HEK293 (cell line): ENCODE data around the gene FAT2.

ENCODE experiments used
- CTCF ChIA-PET: fragments of 350-600 bp; formaldehyde crosslinking; extraction: SDS; loops from one replicate; lab custom pipeline; 2021; ENCODE audit warnings: antibody characterized with exemption; lab: Yijun Ruan, JAX
- POLR2A ChIA-PET: fragments of 300-600 bp; formaldehyde crosslinking; extraction: SDS; loops from one replicate; lab custom pipeline; 2020; ENCODE audit warnings: antibody characterized with exemption, inconsistent platforms; lab: Yijun Ruan, JAX
- H3K27ac ChIP-seq: fragments of 200-500 bp; sonication (Bioruptor generic); 2 replicates; pipeline ENCODE4 v1.5.1; 2014; ENCODE audit warnings: low read depth, low read length, control low read depth, inconsistent platforms; ENCODE audit errors: extremely low read depth
- H3K36me3 ChIP-seq, 2 experiments: fragments of 200-500 bp in 1 of 2; sonication (Bioruptor generic) in 1 of 2; 1 replicate in 1 of 2; 2 replicates in 1 of 2; pipeline ENCODE4 v1.5.1; 2014 to 2017; ENCODE audit warnings: inconsistent platforms in 2 of 2, low read length in 2 of 2; ENCODE audit not compliant: control insufficient read depth in 2 of 2, insufficient read depth in 1 of 2
- H3K4me1 ChIP-seq: fragments of 200-500 bp; sonication (Bioruptor generic); 2 replicates; pipeline ENCODE4 v1.5.1; 2014; ENCODE audit warnings: mild to moderate bottlenecking, low read length, inconsistent platforms; ENCODE audit not compliant: control insufficient read depth, insufficient read depth
- H3K4me3 ChIP-seq: 2 replicates; pipeline ENCODE4 v1.5.1; 2011; ENCODE audit warnings: low read depth, mild to moderate bottlenecking, control low read depth, low read length, moderate library complexity
- H3K9me3 ChIP-seq: fragments of 200-500 bp; sonication (Bioruptor generic); 2 replicates; pipeline ENCODE4 v1.5.1; 2014; ENCODE audit warnings: low read depth, low read length, inconsistent platforms; ENCODE audit not compliant: control insufficient read depth, insufficient read depth
- KLF8 ChIP-seq: fragments of 450-650 bp; formaldehyde crosslinking; IDR thresholded peaks from 2 replicates; pipeline ENCODE4 v1.5.1; 2016; ENCODE audit warnings: missing biosample characterization, missing genetic modification characterization
- MEIS1 ChIP-seq: sonication (generic); formaldehyde crosslinking; IDR thresholded peaks from 2 replicates; pipeline ENCODE4 v1.8.1; 2022; ENCODE audit warnings: missing genetic modification reagents, mild to moderate bottlenecking, borderline replicate concordance
- REPIN1 ChIP-seq: fragments of 450-650 bp; formaldehyde crosslinking; IDR thresholded peaks from 2 replicates; pipeline ENCODE4 v1.5.1; 2017; ENCODE audit warnings: missing biosample characterization, missing genetic modification characterization, low read depth
- SCRT1 ChIP-seq: fragments of 450-650 bp; formaldehyde crosslinking; IDR thresholded peaks from 2 replicates; pipeline ENCODE4 v1.5.1; 2016; ENCODE audit warnings: missing biosample characterization, missing genetic modification characterization, borderline replicate concordance
- SCRT2 ChIP-seq: fragments of 450-650 bp; formaldehyde crosslinking; IDR thresholded peaks from 2 replicates; pipeline ENCODE4 v1.5.1; 2016; ENCODE audit warnings: missing biosample characterization, missing genetic modification characterization
- SETDB1 ChIP-seq: IDR thresholded peaks from one replicate; pipeline ENCODE4 v1.6.1; 2017; ENCODE audit warnings: mild to moderate bottlenecking, low read length, moderate library complexity, mixed read lengths; ENCODE audit not compliant: insufficient read length
- ZBTB17 ChIP-seq: fragments of 450-650 bp; formaldehyde crosslinking; IDR thresholded peaks from 2 replicates; pipeline ENCODE4 v1.5.1; 2016; ENCODE audit warnings: missing biosample characterization, missing genetic modification characterization
- ZNF2 ChIP-seq: fragments of 450-650 bp; formaldehyde crosslinking; IDR thresholded peaks from 2 replicates; pipeline ENCODE4 v1.5.1; 2016; ENCODE audit warnings: missing biosample characterization, missing genetic modification characterization
- ZNF239 ChIP-seq: fragments of 450-650 bp; formaldehyde crosslinking; IDR thresholded peaks from 2 replicates; pipeline ENCODE4 v1.5.1; 2016; ENCODE audit warnings: missing biosample characterization, missing genetic modification characterization
- ZNF585B ChIP-seq: fragments of 450-650 bp; formaldehyde crosslinking; IDR thresholded peaks from 2 replicates; pipeline ENCODE4 v1.5.1; 2016; ENCODE audit warnings: missing biosample characterization, missing genetic modification characterization
- ZNF600 ChIP-seq: fragments of 450-650 bp; formaldehyde crosslinking; IDR thresholded peaks from 2 replicates; pipeline ENCODE4 v1.5.1; 2016; ENCODE audit warnings: missing biosample characterization, missing genetic modification characterization
- ZNF624 ChIP-seq: fragments of 450-650 bp; formaldehyde crosslinking; IDR thresholded peaks from 2 replicates; pipeline ENCODE4 v1.5.1; 2017; ENCODE audit warnings: missing biosample characterization, missing genetic modification characterization
- ZNF660 ChIP-seq: fragments of 450-650 bp; IDR thresholded peaks from 2 replicates; pipeline ENCODE4 v1.5.1; 2018; ENCODE audit warnings: missing biosample characterization, mild to moderate bottlenecking, missing genetic modification characterization
- ZNF664 ChIP-seq: fragments of 450-650 bp; formaldehyde crosslinking; IDR thresholded peaks from 2 replicates; pipeline ENCODE4 v1.5.1; 2016; ENCODE audit warnings: missing biosample characterization, missing genetic modification characterization
- ZNF707 ChIP-seq: fragments of 450-650 bp; formaldehyde crosslinking; IDR thresholded peaks from 2 replicates; pipeline ENCODE4 v1.5.1; 2016; ENCODE audit warnings: missing biosample characterization, missing genetic modification characterization
- ZSCAN16 ChIP-seq: fragments of 450-650 bp; formaldehyde crosslinking; IDR thresholded peaks from 2 replicates; pipeline ENCODE4 v1.5.1; 2016; ENCODE audit warnings: missing biosample characterization, missing genetic modification characterization
- TF ChIP-seq, protein P1 (sequence below): fragments of 450-650 bp; formaldehyde crosslinking; IDR thresholded peaks from 2 replicates; pipeline ENCODE4 v1.5.1; 2016; ENCODE audit warnings: missing biosample characterization, missing genetic modification characterization
- TF ChIP-seq, protein P2 (sequence below): fragments of 450-650 bp; formaldehyde crosslinking; IDR thresholded peaks from 2 replicates; pipeline ENCODE4 v1.5.1; 2016; ENCODE audit warnings: missing biosample characterization, missing genetic modification characterization, borderline replicate concordance
- TF ChIP-seq, protein P3 (sequence below): fragments of 450-650 bp; formaldehyde crosslinking; IDR thresholded peaks from 2 replicates; pipeline ENCODE4 v1.5.1; 2016; ENCODE audit warnings: missing biosample characterization, missing genetic modification characterization
- TF ChIP-seq, protein P4 (sequence below): IDR thresholded peaks from 2 replicates; pipeline ENCODE4 v1.6.1; 2011; ENCODE audit warnings: mild to moderate bottlenecking, low read depth, low read length, borderline replicate concordance
- TF ChIP-seq, protein P5 (sequence below): fragments of 450-650 bp; formaldehyde crosslinking; IDR thresholded peaks from 2 replicates; pipeline ENCODE4 v1.5.1; 2017; ENCODE audit warnings: missing biosample characterization, mild to moderate bottlenecking, missing genetic modification characterization, moderate library complexity

FAT2 gene

DNA sequence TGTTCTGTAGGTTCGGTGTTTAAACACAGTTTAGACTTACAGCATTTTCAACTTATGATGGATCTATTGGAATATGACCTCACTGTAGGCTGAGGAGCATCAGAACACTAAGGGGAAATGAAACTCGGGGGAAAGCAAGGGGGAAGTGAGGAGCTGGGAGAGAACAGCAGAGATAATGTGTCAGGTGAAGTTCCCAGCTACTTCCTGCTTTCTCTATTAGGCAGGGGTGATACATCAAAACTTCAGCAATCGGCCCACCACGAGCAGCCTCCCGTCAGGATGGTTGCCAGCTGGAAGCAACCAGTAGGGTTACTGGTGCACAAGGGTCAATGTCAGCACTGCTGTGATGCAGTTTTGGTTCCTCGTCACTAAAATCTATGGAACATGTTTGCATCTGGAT is 34.3 kb downstream of the FAT2 start (continued):
- TF ChIP-seq ZNF585B (tag by site-specific recombination), result no peak
- TF ChIP-seq, protein P1, sequence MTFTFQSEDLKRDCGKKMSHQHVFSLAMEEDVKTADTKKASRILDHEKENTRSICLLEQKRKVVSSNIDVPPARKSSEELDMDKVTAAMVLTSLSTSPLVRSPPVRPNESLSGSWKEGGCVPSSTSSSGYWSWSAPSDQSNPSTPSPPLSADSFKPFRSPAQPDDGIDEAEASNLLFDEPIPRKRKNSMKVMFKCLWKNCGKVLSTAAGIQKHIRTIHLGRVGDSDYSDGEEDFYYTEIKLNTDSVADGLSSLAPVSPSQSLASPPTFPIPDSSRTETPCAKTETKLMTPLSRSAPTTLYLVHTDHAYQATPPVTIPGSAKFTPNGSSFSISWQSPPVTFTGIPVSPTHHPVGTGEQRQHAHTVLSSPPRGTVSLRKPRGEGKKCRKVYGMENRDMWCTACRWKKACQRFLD (tag by site-specific recombination), result no peak
- TF ChIP-seq ZNF660, result no peak
- TF ChIP-seq ZSCAN16, result no peak
- TF ChIP-seq, protein P2, sequence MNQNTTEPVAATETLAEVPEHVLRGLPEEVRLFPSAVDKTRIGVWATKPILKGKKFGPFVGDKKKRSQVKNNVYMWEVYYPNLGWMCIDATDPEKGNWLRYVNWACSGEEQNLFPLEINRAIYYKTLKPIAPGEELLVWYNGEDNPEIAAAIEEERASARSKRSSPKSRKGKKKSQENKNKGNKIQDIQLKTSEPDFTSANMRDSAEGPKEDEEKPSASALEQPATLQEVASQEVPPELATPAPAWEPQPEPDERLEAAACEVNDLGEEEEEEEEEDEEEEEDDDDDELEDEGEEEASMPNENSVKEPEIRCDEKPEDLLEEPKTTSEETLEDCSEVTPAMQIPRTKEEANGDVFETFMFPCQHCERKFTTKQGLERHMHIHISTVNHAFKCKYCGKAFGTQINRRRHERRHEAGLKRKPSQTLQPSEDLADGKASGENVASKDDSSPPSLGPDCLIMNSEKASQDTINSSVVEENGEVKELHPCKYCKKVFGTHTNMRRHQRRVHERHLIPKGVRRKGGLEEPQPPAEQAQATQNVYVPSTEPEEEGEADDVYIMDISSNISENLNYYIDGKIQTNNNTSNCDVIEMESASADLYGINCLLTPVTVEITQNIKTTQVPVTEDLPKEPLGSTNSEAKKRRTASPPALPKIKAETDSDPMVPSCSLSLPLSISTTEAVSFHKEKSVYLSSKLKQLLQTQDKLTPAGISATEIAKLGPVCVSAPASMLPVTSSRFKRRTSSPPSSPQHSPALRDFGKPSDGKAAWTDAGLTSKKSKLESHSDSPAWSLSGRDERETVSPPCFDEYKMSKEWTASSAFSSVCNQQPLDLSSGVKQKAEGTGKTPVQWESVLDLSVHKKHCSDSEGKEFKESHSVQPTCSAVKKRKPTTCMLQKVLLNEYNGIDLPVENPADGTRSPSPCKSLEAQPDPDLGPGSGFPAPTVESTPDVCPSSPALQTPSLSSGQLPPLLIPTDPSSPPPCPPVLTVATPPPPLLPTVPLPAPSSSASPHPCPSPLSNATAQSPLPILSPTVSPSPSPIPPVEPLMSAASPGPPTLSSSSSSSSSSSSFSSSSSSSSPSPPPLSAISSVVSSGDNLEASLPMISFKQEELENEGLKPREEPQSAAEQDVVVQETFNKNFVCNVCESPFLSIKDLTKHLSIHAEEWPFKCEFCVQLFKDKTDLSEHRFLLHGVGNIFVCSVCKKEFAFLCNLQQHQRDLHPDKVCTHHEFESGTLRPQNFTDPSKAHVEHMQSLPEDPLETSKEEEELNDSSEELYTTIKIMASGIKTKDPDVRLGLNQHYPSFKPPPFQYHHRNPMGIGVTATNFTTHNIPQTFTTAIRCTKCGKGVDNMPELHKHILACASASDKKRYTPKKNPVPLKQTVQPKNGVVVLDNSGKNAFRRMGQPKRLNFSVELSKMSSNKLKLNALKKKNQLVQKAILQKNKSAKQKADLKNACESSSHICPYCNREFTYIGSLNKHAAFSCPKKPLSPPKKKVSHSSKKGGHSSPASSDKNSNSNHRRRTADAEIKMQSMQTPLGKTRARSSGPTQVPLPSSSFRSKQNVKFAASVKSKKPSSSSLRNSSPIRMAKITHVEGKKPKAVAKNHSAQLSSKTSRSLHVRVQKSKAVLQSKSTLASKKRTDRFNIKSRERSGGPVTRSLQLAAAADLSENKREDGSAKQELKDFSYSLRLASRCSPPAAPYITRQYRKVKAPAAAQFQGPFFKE (tag by site-specific recombination), result no peak

DNA sequence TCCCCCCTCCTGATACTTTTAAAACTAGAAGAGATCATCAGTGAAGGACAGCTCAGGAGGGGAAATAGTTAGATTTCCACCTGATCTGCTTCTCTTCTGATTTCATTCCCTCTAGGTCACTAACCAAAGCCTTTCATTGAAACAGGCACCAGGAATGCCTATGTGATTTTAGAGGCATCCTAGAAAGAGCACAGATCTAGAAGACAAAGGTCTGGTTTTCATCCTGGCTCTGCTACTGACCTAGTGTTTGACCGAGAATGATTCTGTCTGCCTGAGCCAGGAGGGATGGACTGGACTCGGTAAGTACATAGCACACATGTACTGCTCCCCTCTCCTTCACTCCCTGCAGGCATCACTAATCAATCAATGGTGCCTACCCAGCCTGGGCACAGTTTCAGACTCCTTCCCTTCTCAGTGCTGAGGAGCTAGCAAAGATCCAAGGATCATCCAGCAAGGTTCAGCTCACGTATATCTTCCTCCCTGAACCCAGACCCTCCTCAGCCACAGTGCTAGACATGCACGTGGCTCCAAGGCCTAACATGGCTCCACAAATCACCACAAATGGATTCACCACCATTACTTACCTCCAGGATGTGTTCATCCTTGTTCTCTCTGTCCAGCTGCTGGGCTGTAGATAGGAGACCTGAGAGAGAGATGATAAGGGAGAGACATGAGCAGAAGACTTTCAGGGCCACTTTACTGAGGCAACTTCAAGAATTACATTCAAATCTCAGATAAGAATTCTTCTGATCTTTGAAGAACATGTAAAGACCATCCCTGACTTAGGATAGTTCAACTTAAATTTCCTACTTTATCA is 35.2 kb downstream of the FAT2 start:
- POLR2A ChIA-PET, result no interaction called here

DNA sequence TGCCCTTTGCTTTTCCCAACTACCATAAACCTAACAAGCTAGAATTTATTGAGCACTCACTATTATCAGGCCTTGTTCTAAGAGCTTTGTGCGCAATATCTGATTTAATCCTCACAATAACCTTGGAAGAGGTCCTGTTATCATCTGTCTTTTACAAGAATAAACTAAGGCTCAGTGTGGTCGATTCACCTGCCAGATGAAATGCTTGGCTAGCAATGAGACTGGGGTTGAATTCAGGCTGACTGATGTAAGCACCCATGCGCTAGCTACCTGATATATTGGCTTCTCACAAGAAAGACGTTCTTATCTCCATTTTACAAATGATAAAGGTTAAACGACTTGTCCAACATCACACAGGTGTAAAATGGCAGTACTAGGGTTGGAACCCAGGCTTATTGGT is 37.4 kb downstream of the FAT2 start:
- H3K27ac ChIP-seq, result no peak overlapping the region
- ChIA-PET CTCF (no interaction called here), POLR2A (no interaction called here)
- no peaks in the 10 kb centered on the region for H3K36me3 ChIP-seq
- no peak overlapping the region for H3K4me3 ChIP-seq
- no peaks in the 10 kb centered on the region for H3K9me3 ChIP-seq
- H3K4me1 ChIP-seq, result no peaks in the 10 kb centered on the region
- TF ChIP-seq ZNF624 (tag by site-specific recombination) (no peak), SETDB1 (no peak), REPIN1 (tag by site-specific recombination) (no peak), SCRT2 (tag by site-specific recombination) (no peak), ZNF2 (no peak), KLF8 (no peak), ZNF707 (tag by site-specific recombination) (no peak), MEIS1 (CRISPR knock-in tag) (no peak), ZNF664 (tag by site-specific recombination) (no peak), ZNF600 (no peak), ZNF239 (tag by site-specific recombination) (no peak)
- TF ChIP-seq, protein P3, sequence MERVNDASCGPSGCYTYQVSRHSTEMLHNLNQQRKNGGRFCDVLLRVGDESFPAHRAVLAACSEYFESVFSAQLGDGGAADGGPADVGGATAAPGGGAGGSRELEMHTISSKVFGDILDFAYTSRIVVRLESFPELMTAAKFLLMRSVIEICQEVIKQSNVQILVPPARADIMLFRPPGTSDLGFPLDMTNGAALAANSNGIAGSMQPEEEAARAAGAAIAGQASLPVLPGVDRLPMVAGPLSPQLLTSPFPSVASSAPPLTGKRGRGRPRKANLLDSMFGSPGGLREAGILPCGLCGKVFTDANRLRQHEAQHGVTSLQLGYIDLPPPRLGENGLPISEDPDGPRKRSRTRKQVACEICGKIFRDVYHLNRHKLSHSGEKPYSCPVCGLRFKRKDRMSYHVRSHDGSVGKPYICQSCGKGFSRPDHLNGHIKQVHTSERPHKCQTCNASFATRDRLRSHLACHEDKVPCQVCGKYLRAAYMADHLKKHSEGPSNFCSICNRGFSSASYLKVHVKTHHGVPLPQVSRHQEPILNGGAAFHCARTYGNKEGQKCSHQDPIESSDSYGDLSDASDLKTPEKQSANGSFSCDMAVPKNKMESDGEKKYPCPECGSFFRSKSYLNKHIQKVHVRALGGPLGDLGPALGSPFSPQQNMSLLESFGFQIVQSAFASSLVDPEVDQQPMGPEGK, result no peak
- TF ChIP-seq, protein P1 (tag by site-specific recombination), result no peak
- TF ChIP-seq, protein P4, sequence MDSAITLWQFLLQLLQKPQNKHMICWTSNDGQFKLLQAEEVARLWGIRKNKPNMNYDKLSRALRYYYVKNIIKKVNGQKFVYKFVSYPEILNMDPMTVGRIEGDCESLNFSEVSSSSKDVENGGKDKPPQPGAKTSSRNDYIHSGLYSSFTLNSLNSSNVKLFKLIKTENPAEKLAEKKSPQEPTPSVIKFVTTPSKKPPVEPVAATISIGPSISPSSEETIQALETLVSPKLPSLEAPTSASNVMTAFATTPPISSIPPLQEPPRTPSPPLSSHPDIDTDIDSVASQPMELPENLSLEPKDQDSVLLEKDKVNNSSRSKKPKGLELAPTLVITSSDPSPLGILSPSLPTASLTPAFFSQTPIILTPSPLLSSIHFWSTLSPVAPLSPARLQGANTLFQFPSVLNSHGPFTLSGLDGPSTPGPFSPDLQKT, result no peak
- TF ChIP-seq, protein P5, sequence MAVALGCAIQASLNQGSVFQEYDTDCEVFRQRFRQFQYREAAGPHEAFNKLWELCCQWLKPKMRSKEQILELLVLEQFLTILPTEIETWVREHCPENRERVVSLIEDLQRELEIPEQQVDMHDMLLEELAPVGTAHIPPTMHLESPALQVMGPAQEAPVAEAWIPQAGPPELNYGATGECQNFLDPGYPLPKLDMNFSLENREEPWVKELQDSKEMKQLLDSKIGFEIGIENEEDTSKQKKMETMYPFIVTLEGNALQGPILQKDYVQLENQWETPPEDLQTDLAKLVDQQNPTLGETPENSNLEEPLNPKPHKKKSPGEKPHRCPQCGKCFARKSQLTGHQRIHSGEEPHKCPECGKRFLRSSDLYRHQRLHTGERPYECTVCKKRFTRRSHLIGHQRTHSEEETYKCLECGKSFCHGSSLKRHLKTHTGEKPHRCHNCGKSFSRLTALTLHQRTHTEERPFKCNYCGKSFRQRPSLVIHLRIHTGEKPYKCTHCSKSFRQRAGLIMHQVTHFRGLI (tag by site-specific recombination), result no peak

More for the DNA sequence above, 35.2 kb downstream of the FAT2 start:
- TF ChIP-seq ZBTB17, result 0 out of 2 replicates have a peak, but pooled peaks have one; percentile 30
- no peak for TF ChIP-seq SCRT1 (tag by site-specific recombination)
- Histone ChIP-seq H3K4me3 (no peak overlapping the region), H3K36me3 (no peaks in the 10 kb centered on the region), H3K9me3 (no peaks in the 10 kb centered on the region), H3K4me1 (no peaks in the 10 kb centered on the region), H3K27ac (no peak overlapping the region)
- CTCF ChIA-PET, result interaction anchor here (0.7 kb wide), 1 partner anchor 366 kb away, joined by 3 read pairs; no protein-coding TSS in a partner anchor
